ENCODE data around the gene DOC2B.

- TF ChIP-seq, protein P1, sequence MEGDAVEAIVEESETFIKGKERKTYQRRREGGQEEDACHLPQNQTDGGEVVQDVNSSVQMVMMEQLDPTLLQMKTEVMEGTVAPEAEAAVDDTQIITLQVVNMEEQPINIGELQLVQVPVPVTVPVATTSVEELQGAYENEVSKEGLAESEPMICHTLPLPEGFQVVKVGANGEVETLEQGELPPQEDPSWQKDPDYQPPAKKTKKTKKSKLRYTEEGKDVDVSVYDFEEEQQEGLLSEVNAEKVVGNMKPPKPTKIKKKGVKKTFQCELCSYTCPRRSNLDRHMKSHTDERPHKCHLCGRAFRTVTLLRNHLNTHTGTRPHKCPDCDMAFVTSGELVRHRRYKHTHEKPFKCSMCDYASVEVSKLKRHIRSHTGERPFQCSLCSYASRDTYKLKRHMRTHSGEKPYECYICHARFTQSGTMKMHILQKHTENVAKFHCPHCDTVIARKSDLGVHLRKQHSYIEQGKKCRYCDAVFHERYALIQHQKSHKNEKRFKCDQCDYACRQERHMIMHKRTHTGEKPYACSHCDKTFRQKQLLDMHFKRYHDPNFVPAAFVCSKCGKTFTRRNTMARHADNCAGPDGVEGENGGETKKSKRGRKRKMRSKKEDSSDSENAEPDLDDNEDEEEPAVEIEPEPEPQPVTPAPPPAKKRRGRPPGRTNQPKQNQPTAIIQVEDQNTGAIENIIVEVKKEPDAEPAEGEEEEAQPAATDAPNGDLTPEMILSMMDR (tag by site-specific recombination; IDR thresholded peaks at IDR 0.05): no peak
- TF ChIP-seq ZNF121 (tag by site-specific recombination; IDR thresholded peaks at IDR 0.05) (no peak), ZSCAN23 (tag by site-specific recombination; IDR thresholded peaks at IDR 0.05) (no peak), REST (tag by site-specific recombination; IDR thresholded peaks at IDR 0.05) (no peak), ZNF555 (tag by site-specific recombination; conservative IDR thresholded peaks at IDR 0.05) (no peak), ZSCAN30 (tag by site-specific recombination; IDR thresholded peaks at IDR 0.05) (no peak), BCL11A (tag by site-specific recombination; IDR thresholded peaks at IDR 0.05; ENCODE audit: low read depth) (no peak), GLIS2 (tag by site-specific recombination; IDR thresholded peaks at IDR 0.05) (no peak), SETDB1 (IDR thresholded peaks at IDR 0.05; ENCODE audit: insufficient read length, low read length) (no peak)
Observed at GRCh38 chr17:156094-156621, 25.3 kb downstream of the DOC2B start.

All from HEK293 (cell line).